Hematopoietic multipotent progenitor cell treated with erythropoietin and hydrocortisone succinate and interleukin-3 and kit ligand, for 17 days (in vitro differentiated cells): ENCODE data around the gene PCYT2.

ENCODE experiments used
- DNase-seq: peaks from one replicate; pipeline ENCODE4 v3.0.0-alpha.2; 2015; ENCODE audit warnings: low spot score

PCYT2 gene

DNA sequence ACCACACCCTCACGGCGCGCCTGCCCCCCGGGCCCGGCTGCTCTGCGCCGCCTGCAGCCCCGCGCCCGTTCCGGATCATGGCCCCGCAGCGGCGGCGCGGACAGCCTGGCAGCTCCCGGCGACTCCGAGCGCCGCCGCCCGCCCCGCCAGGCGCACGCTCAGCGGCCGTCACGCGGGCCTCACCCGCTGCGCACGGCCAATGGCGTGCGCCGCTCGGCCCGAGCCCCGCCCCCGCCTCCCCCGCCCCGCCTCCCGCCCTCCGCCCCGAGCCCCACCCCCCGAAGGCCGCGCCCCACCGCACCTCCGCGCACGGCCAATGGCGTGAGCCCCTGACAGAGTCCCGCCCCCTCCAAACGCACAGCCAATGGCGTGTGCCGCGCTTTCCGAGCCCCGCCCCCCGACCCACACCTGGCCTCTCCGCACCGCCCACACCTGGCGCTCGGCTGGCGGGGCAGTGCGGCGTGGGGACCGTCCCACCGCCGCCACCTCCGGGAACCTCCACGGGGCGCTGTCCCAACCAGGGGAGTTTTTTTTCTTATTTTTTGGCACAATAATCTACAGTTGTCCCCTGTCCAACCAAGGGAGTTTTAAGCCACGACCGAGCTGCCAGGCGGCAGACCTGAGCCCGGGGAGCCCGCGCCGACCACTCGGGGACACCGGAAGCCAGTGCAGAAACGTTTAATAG lies at the start of gene PCYT2:
PCYT2 (minus strand) TSS at position 123 of the 685 bp plus-strand sequence; CDS start at position 79, 44 bp downstream.
- DNase-seq: peak; percentile 93

DNA sequence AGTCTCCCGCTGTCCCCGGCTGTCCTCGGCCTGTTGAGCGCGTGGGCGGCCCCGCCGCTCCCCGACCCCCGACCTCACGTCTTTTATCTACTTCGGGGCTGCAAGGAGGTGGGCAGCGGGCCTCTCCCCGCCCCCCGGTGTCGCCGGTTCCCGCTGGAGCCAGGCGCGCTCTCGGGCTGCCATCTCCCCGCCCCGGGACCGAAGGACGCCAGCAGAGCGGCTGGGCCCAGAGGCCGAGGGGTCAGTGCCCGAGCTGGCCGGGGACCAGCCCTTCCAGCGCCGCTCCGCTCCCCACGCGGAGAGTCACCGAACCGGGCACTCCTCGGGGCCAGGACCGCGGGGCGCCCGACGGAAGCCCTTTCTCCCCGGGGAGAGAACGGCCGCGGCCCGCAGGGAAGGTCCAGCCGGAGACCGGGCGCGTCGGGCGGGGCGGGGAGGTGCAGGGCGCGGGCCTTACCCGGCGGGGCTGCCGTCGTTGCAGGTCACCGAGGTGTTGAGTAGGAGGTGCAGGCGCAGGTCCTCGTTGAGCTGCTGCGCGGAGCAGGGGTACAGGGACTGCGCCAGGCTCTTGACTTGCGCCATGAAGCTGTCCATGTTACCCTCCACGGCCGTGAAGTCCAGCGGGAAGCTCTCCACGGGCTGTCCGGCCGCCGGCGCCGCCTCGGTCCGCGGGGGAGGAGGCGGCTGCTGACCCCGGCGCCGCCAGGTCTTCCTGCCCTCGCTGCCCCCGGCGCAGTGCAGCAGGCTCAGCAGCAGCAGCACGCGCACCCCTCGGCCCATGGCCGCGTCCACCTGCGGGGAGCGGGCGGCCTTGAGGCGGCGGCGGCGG lies 49.1 kb upstream of the PCYT2 start:
- no peak for DNase-seq

DNA sequence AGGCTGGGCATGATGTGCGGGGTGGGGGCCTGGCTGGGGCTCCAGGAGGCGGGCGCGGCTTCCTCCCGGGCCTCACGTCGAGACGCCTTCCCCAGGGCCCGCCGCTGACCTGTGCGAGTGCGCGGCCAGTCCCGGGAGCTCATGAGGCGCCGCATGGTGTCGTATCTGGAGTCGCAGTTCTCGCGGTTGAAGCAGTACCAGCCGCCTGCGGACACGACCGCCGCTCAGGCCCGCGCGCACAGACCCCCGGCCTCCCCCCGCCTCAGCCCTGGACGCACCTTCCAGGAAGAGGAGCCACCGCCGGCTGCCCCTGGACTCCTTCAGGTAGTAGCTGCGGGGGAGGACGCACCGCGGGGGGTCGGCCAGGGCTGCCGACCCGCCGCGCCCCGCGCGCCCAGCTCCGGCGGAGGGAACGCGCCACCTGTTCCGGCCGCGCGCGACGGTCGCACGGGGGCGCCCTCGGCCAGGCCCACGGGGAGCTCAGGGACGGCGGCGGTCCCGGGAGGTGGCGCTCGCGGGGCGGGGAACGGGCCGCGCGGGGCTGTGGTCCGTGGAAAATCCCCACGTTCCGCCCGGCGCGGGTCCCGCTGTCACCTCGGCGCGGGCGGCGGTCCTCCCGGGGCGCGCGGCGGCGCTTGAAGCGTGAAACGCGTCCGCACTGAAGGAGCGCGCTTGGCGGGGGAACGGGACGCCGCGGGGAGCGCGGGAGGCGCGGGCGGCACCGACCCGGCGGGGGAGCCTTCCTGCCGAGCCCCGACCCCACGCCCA lies 48.3 kb upstream of the PCYT2 start:
- DNase-seq: peak; percentile 76

GRCh38 chr17:81958633-81959342 lies 47.6 kb upstream of the PCYT2 start:
- DNase-seq: no peak

DNA sequence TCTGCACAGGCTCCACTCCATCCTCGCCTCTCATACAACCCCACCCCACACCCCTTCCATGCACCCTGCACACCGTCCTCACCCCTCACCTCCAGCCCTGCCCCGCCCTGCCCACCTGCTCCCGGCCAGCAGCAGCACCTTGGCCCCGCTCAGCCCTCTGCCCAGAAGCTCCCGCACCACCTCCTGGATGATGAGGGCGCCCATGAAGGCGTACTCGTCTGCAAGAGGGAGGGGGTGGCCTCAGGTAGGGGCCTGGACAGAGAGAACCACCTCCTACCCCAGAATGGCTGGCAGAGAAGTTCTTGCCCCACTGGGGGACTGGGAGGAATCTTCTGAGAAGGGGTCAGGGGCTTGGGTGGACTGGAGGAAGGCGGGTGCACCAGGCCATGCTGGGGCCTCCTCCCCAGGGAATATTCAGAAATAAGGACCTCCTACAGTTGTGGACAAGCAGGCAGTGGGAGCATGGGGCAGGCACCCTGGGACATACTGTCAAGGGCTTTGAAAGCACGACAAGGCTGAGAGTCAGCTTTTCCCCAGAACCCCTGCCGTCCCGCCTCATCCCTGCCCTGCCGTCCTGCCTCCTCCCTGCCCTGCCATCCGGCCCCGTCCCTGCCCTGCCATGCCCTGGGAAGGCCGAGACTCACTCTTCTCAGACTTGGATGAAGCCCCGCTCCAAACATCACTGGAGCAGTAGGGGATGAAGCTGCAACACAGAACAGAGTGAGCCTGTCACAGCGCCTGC lies 46.7 kb upstream of the PCYT2 start:
- no peak for DNase-seq

DNA sequence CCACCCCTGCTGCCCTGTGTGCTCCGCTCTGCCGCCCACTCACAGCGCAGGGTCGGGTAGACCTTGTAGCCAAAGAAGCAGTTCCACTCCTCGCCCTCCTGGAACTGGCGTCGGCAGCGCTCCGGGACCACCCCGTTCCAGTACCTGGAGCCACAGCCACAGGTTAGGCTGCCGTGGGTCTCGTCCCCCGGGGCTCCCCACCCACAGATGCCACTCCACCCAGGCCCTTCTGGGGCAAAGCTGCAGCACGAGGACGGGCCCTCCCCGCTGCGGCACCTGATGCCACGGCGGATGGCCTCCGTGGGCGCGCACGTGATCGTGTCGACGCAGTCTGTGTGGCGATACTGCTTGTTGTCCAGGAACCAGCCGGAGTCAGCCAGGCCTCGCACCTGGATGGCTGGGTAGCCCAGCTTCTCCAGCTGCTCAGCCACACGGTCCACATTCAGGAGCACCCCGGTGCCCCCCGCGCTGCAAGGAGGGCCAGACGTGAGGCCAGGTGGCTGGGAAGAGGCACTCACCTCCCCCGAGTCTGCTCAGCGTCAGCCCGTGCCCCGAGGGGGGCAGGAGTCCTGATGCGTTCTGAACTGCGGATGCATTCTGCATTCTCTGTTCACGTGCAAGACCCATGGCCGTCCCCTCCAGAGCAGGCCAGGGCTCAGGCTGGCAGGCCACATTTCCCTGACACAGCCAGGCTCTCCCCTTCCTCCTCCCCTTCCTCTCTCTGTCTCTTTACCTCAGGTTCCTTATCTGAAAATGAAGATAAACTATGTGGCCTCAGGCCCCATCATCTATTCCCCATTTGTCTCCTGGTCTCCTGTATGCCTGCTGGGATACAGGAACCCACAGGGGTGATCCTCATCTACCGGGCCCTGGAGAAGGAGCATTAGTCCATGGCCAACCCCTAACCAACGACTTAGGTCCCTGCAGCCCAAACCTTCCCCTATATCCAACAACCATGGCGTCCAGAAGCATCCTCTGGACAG lies 45.7 kb upstream of the PCYT2 start:
- no peak for DNase-seq

- DNase-seq: no peak
These were observed 44.8 kb upstream of the PCYT2 start for GRCh38 chr17:81955756-81956544.

DNA sequence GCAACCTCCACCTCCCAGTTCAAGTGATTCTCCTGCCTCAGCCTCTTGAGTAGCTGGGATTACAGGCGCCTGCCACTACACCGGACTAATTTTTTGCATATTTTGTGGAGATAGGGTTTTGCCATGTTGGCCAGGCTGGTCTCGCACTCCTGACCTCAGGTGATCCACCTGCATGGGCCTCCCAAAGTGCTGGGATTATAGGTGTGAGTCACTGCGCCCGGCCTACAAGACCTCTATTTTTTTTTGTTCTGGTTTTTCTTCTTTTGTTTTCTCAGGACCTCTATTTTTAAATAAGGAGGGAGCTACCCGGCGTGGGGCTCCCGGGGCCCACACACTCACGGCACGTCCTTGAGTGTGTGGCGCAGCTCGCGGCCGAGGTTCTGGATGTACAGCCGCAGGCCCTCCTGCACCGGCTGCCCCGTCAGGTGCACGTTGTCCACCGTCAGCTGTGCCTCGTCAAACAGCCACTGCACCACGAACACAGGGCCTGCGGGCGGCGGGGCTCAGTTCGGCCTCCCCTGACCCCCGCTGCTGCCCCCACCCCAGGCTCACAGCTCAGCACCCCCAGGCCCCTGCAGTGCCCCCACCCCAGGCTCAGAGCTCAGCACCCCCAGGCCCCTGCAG lies 44.0 kb upstream of the PCYT2 start:
- DNase-seq: no peak

- no peak for DNase-seq
These were observed 43.2 kb upstream of the PCYT2 start for GRCh38 chr17:81954131-81955057.

- peak; percentile 55 for DNase-seq
These were observed 42.2 kb upstream of the PCYT2 start for GRCh38 chr17:81953443-81953842.

DNA sequence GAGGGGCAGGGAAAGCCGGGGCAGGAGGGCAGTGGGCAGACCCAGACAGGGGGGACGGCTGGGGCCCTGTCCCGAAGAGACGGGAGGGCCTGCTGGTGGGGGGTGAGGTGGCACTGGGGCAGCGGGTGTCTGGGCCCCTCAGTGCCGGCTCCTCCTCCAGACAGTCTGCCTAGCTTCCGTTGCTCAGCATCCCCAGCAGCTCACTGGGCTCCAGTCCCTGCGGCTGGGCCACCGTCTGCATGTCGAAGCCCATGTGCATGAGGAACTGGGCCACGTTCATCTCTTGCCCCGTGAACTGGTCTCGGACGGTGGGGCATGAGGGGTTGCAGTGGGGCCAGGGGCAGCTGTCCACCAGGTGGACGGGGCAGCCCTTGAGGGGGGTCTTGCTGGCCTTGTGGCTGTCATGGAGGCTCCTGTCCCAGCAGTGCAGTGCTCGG lies 41.6 kb upstream of the PCYT2 start:
- DNase-seq: no peak

- DNase-seq: no peak
These were observed 40.8 kb upstream of the PCYT2 start for GRCh38 chr17:81951785-81952684.

DNA sequence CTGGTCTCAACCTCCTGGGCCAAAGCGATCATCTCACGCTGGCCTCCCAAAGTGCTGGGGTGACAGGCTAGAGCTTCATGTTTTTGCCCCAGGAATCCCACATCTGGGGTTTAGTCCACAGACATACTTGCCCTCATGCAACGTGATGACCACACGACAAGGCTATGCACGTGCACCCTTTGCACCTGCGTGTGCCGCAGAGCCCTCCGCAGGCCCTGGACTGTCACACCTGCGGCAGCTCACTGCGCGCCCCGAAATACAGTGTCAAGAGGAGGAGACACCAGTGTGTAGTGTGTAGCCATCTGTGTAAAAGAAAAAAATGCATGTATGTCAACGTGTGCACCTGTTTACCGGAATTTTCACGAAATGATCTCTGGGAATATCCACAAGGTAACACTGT lies 39.3 kb upstream of the PCYT2 start:
- DNase-seq: no peak

DNA sequence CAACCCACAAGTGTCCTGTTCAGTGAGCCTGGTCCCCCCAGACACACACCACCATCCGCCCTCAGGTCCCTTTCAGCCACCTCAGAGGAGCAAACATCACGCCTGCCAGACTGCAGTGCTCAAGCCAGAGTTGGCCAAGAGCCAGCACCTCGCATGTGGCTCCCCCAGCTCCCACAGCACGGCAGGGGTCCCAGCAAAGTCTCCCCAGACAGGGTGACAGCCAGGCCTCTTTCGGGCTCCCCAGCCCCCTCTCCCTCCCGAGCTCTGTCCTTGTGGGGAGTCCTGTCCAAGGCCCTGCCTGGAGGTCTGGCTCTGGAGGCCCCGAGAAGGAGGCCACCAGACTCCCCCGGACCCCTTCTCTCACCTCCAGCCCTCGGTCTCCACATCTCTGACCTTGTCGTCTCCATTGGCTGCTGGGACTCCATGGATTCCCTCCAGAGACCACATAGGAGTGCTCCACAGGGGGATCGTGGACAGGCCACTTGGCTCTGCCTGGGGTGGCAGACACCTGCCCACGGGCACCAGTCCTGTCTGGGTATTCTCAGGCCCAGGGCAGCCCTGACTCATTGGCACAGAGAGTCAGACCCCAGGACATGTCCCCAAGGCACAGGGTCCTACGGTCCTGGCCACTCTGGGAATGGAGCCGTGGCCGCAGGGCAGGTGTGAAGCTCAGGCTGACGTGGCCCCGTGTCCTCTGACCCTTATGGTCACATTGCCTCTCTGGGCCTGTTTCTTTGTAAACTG lies 37.6 kb upstream of the PCYT2 start:
- DNase-seq: no peak

DNA sequence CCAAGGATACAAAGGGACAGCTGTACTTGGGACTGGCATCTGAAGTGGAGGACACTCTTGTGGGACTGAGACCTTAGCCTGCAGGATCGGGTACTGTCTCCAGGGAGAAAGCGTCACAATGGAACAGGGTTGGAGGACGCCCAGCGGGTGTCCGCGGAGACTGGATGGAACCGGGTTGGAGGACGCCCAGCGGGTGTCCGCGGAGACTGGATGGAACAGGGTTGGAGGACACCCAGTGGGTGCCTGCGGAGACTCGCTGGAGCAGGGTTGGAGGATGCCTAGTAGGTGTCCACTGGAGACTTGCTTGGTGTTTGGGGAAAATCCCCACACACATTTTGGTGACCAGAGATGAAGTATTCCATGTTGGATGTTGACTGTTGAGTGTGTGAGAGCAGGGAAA lies 36.0 kb upstream of the PCYT2 start, which contains the start of gene MYADML2:
MYADML2 (minus strand) TSS at position 45 of the 400 bp plus-strand sequence. CDS start 5,492 bp downstream, outside the sequence.
- DNase-seq: no peak

DNA sequence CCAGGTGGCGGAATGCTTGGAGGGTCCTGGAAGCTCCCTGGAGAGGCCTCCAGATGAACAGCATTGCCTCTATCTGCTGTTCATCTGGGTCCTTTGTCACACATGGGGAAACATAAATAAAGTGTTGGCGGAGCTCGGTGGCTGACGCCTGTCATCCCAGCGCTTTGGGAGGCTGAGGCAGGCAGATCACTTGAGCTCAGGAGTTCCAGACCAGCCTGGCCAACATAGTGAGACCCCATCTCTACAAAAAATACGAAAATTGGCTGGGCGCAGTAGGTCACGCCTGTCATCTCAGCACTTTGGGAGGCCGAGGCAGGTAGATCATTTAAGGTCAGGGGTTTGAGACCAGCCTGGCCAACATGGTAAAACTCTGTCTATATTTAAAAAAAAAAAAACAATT lies 33.7 kb upstream of the PCYT2 start:
- no peak for DNase-seq
